NCI-H146 treated with DMSO at 0.1 percent for 48 hours (cell line): ENCODE data around the gene OR51G2.

Source experiments
- DNase-seq: peaks from one replicate; lab custom pipeline; 2025; ENCODE audit not compliant: unreplicated experiment; lab: John Stamatoyannopoulos, UW

Gene OR51G2

DNA sequence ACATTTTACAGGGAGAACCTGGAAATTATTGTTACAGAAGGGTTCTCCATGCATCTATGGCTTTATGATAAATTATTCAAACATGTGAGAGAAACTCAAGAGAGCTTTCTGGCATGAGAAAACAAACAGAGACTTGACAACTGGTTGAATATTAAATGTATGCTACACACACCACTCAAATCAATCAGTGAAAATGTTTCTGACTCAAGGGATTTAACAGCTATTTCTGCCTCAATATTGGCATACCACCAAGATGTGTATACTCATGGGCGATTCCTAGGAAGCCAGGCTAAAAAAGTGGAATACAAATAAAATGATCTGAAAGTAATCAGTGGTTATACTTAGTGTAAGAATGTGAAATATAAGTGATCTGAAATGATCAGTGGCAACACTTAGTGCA lies 53.3 kb downstream of the OR51G2 start:
- no peak for DNase-seq

DNA sequence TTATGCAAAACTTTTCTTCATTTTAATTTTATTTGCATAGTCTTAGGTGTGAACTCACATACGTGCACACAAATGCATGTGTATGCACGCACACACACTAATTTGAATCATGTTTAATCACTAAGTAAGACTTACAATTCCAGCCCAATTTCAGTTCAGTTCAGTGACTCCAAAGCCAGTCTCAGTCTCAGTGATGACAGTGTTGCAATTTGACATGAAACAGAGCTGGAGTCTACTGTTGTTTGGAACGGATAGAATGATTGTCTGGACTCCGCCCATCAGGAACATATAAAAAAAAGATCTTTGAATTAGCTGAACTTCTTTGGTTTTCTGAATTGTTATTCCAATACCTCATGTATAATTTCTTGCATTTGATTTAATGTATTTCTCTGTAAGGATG lies 55.3 kb downstream of the OR51G2 start:
- DNase-seq = no peak
